ENCODE data around the gene HELT.

The HELT gene

DNA sequence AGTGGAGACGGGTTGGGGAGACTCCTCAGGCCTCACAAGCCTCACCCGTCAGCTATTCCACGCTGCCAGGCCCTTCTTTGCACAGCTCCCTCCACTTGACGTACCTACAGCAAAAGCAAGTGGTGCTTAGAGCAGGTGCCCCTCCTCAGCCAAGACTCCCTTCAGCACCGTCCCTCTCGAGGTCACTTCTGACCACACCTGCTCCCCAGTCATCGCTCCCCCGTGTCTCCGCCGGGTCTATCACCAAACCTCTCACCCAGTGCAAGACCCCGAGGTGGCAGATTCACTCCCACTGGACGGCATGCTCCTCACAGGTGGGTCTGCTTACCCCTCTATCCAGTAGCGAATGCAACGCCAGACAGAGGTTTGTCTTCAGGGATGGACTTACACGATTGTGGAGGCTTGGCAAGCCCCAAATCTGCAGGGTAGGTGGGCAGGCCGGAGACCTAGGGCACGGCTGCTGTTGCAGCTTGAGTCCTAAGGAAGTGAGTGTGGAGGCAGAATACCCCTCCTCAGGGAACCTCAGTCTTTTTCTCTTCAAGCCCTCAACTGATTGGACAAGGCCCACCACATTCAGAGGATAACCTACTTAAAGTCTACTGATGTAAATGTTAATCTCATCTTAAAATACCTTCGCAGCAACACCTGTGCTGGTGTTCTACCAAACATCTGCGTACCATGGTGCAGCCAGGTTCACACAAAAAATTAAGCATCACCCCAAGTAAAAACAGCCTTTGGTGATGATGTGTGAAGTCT, 14.5 kb upstream of the HELT start:
- in situ Hi-C loops (cut with MboI; ENCODE audit: low sequenced_read_pairs) = no loop called here

DNA sequence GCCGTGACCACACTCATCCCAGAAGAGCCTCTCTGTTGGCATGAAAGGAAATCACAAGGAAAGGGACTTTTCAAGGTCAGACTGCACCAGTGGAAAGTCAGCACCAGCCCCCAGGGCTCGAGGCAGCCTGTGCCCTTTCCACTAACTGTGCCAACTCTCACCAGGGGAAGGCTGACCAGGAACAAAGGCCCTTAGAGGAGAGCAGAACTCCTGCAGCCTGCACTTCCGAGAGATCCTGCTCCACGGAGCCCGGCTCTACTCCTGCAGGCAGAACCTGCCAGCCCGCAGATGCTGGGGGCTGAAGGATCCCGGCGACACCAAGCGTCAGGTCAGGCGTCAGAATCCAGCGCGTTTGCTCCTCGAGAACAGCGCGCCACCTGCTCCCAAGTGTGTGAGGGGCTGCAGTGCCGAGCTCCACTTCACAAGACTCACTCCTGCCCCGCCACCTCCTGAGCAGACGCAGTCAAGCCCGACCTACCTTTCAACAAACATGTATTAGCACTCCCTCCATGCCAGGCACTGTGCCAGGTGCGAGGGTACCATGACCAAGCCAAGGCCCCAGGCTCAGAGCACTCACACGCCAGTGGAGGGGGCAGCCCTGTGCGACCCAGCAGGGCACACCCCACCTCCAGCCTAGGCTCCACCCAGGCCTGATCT, 13.6 kb upstream of the HELT start:
- in situ Hi-C loops (cut with MboI; ENCODE audit: low sequenced_read_pairs) = no loop called here

DNA sequence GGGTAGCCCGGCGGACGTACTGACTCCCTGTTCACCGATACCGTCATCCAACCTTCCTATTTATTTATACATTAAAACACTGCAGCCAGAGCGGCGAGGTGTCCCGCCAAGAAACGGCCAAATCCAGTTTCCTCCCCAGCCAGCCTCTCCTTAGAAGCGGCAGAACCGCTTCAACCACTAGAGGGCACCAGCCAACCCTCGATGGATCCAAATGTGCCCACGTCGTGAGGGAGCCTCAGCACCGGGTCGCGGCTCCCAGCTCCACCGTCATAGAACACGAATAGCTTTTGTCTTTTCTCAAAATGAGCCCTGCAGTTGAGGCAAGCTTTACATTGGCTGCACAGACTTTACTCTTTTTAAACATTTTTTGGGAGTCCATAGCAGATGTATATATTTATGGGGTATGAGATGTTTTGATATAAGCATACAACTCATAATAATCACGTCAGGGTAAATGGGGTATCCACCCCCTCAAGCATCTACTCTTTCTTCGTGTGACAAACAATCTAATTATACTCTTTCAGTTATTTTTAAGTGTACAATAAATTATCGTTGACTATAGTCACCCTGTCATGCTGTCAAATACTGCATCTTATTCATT, 13.0 kb upstream of the HELT start:
- in situ Hi-C loops (cut with MboI; ENCODE audit: low sequenced_read_pairs) = no loop called here

DNA sequence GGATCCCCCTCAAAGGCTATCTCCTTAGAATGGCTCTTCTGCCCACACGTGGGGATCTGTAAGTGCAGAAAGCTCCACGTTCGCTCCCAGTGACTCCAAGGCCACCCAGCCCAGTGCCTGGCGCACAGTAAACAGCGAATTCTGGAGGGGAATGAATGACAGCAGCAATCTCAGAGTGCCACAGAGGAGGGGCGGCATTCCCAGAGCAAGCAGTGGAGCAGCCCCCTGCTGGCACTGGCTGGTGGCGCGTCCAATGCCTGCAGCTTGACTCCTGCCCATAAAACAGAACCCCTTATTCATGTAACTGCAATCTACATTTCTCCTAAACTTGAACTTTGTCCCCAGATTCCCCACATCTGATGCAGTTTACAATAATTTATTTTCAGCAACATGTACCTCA, 6.9 kb upstream of the HELT start:
- in situ Hi-C loops (cut with MboI; ENCODE audit: low sequenced_read_pairs) = no loop called here

DNA sequence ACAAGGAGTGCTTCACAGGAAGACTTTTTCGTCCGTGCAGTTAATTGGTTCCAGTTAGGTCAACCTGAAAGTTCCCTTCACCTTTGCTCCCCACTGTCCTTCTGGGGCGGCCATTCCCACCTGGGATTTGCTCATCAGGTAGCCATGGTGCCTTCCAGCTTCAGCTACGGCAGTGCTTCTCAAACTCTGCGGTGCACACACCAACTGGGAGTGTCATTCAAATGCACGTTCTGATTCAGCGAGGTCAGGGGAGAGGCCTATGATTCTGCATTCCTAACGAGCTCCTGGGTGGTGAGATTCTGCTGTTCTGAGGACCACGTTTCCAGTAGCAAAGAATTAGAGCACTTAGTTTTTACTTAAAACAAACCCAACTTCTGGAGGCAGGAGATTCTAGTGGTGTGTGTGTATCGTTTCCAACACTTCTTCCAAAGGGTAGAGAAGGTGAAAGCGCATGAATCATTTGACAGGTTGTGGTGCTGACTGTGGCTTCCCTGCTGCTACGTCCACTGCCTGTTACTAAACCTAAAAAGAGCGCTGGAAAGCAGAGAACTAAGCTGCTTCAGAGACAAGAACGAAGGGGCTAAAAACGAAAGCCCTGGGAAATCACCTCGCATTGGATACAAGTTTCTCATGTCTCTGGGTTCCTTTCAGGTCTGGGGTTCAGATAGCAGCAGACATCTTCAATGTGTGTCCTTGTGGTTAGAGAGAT, 4.7 kb upstream of the HELT start:
- in situ Hi-C loops (cut with MboI; ENCODE audit: low sequenced_read_pairs) = no loop called here

DNA sequence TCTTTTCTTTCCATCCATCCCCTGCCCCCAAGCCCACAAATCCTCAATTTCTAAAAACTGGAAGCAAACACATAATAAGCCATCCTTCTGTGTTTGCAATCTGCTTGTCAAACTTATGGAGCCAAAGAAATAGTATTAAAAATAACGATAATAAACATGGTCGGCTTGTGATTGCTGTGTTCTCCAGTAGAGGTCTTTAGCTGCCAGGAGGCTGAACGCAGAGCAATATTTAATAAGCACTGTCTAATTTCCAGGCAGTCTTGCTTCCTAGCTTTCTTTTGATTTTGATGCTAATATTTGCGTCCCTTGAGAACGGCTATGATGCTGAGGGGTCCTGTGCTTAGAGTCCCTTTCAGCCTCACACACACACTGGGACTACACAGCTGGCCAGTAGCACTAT, 3.2 kb upstream of the HELT start:
- in situ Hi-C loops (cut with MboI; ENCODE audit: low sequenced_read_pairs) = no loop called here

DNA sequence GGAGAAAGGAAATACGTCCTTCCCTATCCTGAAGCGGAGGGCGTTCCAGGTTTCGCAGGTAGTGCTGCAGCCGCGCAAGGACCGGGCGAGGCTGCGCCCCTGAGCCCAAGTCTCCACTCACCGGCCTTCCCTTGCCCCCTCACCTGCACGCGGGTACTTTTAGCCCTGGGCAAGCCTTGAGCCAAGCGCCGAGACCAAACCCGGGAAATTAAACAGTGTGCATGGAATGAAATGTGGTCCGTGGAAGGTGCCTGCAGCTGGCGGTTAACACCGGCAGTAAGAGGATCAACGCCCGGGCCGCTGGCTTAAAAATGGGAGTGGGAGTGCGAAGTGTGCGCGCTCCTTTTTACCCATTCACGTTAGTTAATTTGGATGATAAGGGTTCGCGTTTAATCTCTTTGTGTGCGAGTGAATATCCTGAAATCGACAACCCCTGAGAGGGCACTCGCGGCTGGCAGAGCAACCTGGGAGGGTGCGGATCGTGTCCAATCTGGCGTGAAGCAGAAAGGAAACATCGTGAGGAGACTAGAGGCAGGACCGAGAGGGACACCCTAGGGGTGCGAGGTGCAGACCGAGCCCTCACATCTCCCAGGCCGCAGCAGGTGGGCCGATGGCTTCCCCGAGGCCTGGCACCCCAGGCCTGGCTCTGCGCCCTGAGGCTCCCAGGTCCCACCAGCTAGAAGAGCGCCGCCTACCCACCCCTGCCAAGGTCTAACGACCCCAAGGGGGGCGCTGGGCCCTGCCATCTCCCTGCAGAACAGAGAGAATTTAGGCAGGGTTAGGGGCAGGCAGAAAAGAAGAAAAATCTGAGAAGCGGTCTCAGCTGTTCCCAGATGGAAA, 2.0 kb upstream of the HELT start:
- in situ Hi-C loops (cut with MboI; ENCODE audit: low sequenced_read_pairs) = no loop called here

DNA sequence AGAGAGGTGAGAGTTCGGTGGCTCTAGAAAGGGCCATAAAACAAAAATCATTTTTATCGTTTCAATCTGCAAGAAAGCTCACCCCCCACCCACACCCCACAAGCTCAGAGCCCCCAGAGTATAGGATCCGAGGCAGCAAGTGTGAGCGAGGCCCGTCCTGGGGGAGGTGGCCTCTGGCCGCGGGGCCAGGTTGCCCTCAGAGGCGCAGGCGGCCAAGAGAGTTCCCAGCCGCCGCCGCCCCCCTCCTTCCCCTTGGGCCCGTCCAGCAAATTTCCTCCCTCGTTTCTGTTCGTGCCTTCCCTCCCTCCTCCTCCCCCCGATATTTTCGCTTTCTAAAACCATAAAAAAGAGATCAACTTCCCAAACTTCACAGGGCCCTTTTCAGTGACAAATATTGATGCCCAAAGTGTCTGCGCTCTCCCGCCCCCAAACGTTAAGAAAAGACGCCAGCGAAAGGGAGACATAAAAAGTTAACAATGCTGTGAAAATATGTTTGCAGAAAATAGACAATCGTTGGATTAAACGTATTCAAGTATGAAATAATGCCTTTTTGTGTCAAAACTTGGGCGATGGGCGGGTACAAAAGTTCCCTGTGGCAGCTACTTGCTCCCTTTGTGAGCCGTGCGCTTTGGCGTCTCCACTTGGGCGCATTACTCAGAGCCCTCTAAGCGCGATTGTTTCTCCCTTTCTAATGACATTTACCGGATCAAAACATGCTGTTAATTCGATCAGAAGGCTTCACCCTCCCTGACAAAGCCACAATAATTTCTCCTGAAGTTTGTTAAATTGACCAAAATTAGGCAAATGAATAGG, 1.1 kb upstream of the HELT start:
- in situ Hi-C loops (cut with MboI; ENCODE audit: low sequenced_read_pairs) = no loop called here

DNA sequence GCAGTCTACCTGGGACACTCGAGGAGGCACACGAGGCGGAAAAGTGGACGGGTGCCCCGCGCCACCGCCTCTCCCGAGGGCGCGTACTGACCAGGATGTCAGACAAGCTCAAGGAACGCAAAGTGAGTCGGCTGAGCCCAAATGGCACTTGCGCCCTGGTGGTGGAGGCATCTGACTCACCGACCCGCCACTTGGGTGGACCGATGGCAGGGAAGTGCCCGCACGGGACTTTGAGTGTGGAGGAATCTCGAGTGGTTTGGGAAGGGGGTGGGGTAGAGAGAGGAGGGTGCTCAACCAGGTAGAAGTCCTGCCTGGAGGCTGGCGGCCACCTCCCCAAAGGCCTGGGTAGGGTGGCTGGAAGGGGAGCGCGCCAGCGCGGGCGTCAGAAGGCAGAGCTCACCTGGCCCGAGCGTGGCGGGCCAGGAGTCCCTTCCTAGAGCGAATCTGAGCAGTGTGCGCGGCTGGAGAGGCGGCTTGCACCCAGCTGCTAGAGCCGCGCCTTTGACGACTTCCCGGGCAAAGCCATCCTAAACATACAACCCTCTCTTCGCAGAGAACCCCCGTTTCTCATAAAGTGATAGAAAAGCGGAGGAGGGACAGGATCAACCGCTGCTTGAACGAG, 655 bp downstream of the HELT start:
- in situ Hi-C loops (cut with MboI; ENCODE audit: low sequenced_read_pairs) = no loop called here

DNA sequence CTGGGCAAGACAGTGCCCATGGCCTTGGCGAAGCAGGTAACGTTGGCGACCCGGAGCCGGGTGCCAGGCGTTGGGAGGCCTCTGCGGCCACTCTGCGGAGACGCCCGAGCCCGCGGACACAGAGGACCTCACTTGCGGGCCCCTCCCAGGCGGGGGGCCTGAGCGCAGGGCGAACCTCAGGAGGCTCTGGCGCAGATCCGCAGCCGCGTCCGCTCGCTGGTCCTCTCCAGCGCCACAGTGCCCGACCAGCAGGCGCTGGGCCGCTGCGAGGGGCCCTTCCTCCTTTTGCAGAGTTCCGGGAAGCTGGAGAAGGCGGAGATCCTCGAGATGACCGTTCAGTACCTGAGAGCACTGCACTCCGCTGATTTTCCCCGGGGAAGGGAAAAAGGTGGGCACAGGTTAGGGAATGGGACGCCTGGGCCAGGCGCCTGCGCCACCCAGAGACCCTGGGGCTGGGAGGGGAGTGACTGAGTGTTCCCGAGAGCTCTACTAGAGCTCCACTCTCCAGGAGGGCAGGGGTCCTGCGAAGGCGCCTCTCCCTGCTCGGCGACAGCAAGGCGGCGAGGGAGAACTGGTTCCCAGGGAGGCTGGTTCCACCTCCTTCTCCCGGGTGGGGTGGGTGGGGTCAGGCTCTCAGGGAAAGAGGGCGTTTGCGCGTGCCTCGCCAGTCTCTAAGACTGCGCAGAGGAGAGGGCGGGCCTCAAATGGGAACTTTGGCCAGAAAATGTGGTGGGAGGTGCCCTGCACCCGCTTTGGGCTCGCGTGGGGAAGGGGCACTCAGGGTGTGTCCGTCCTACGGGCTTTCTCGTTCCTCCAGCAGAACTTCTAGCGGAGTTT, 1.4 kb downstream of the HELT start:
- in situ Hi-C loops (cut with MboI; ENCODE audit: low sequenced_read_pairs) = no loop called here

DNA sequence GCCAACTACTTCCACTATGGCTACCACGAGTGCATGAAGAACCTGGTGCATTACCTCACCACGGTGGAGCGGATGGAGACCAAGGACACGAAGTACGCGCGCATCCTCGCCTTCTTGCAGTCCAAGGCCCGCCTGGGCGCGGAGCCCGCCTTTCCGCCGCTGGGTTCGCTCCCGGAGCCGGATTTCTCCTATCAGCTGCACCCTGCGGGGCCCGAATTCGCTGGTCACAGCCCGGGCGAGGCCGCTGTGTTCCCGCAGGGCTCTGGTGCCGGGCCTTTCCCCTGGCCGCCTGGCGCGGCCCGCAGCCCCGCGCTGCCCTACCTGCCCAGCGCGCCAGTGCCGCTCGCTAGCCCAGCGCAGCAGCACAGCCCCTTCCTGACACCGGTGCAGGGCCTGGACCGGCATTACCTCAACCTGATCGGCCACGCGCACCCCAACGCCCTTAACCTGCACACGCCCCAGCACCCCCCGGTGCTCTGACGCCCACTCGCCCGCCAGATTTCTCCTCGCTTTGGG, 2.1 kb downstream of the HELT start:
- in situ Hi-C loops (cut with MboI; ENCODE audit: low sequenced_read_pairs) = no loop called here

DNA sequence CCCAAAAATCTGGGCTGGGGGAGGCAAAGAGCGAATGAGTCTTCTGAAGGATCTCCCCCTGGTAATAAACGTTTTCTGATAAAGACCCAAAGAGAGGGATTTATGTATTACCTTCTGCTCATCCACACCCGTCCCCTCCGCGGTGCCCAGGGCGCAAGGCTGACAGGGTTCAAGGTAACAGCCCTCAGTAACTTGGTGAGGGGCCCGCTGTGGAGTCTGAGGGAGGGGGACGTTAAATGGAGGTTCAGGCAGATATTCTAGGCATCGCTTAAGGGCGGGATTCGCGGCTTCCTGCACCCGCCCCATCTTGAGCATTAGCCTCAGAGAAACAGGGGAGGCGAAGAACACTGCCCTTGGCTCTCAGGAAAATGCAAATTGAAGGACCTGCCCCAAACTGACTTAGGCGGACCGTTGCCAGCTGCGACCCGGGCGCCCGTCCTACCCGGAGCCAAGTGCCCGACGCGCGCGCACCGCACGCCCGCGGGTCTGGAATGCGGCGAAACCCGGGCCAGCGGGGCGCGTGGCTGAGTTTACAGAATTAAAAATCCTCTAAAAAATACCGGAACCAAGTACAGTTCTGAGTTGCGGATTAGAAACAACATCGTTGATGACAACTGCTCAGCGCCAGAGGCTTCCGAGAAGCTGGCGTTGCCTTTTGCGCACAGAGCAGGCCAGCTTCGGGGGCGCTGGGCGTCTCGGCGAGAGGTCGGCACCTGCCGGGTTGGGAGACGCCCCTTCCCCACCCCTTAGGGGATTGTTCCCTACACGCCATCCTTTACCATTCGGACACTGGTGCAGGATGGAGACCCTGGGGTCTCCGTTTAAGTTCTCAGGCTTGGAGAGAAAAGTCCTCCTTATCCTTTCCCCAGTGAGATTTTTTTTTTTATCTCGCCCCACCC, 2.8 kb downstream of the HELT start:
- in situ Hi-C loops (cut with MboI; ENCODE audit: low sequenced_read_pairs) = no loop called here

DNA sequence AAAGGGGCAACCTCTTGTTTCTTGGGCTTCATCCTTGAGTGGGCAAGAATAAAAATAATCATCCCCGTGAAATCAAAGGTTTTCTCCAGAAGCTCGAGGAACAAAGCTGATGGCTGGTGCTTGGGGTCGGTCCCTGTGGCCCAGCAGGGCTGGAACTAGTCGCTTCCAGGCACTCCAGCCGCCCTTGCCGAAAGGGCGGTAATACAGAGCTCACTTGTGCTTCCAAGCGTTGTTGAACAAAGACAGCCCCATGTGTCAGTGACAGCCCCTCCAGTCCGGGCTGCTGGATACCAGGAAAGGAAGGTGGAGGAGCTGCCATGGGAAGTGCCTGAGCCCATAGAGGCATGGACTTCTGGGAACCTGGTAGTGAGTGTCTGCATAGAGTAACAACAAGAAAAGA, 5.2 kb downstream of the HELT start:
- in situ Hi-C loops (cut with MboI; ENCODE audit: low sequenced_read_pairs) = no loop called here

DNA sequence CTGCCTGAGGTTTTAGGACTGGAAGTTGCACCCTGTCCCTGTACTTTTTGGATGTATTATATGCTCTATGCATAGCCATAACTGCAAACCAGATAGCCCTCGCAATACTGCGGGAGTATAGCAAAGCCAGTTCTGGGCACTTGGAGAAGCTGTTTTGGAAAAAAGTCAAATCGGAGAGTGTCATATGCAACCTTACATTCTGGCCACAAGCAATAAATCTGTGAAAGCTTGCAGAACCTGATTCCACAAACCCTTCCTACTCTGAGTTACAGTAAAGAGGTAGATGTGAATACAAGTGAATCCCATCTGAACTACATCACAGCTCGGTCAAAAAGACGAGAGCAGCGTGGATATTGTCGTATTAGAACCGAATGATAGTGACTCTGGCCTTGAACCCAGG, 10.3 kb downstream of the HELT start:
- in situ Hi-C loops (cut with MboI; ENCODE audit: low sequenced_read_pairs) = no loop called here

DNA sequence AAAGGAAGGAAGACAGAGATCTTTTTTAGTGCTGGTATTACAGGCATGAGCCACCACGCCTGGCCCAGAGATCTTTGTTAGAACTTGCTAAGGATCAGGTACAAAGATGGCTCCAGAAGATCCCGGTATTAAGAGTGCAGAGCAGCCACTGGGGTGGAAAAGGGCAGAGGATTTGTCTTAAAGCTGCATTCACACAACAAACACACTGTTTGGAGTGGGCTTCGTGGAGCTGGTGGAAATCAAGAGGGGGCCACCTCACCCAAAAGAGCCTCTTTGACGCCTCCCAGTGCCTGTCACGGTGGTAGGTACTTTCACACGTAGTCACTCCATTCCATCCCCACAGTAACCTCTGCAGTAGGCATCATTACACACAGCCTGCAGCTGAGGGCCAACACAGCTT, 13.3 kb downstream of the HELT start:
- in situ Hi-C loops (cut with MboI; ENCODE audit: low sequenced_read_pairs) = no loop called here

DNA sequence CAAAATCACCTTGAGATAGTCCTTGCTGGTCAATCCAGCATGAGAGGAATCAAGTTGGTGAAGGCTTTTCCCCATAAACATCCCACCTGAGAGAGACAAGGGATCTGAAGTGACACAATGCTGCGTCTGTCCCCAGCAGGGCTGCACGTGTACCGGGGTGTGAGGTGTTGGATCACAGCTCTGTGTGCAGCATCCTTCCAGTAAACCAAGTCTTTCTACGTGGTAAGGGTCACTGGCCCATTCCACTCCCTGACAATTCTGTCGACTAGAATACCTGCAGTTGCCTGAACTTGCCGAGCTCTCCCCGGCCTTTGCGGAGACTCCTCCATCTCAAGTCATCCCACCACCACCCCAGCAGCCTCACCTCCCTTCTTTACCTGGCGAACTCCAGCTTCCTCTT, 14.8 kb downstream of the HELT start:
- in situ Hi-C loops (cut with MboI; ENCODE audit: low sequenced_read_pairs) = no loop called here

DNA sequence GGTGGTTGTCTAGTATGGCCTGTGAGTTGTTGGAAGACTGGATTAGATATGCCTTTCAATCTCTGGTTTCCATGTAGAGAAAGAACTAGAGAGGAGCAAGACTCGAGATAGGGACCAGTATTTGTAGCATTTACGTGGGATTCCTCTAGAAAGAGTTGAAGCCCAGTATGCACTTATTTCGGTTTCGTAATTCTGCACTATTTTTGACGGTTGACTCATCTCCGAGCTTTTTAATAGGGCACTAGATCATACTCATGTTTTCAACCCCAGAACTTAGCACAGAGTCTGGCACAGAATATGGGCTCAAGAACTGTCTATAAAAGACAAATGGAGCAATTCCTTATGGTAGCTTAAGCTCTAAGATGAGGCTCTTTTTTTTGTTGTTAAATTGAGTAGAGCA, 15.7 kb downstream of the HELT start:
- in situ Hi-C loops (cut with MboI; ENCODE audit: low sequenced_read_pairs) = no loop called here

DNA sequence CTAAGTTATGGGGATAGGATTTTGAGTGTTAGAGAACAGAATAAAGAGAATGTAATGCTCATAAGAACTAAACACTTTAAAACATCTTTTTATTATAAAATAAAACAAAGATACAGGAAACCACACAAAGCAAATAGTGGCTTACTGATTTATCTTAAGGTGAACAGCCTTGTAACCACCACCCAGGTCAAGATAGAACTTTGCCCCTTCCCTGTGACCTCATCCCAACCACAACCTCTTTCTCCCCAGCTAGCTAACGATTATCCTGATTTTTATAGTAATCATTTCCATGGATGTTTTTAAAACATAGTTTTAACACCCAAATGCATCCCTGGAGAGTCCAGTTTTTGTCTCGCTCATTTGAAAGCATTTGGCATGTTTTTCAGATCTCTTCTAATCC, 17.0 kb downstream of the HELT start:
- in situ Hi-C loops (cut with MboI; ENCODE audit: low sequenced_read_pairs) = no loop called here
